ENCODE measurements around the gene LNPEP.

DNA sequence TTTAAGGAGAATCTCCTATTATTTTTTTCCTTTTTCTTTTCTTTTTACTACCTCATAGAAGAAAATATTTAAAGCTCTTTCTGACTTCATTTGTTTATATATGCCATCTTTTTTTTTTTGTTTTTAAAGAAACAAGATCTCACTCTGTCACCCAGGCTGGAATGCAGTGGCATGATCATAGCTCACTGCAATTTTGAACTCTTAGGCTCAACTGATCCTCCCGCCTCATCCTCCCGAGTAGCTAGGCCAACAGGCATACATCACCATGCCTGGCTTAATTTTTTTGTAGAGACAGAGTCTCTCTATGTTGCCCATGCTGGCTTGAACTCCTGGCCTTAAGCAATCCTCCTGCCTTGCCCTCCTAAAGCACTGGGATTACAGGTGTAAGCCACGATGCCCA is 59.5 kb downstream of the LNPEP start:
- TF ChIP-seq EZH2phosphoT487 (IDR thresholded peaks at IDR 0.05) (no peak), EZH2 (IDR thresholded peaks at IDR 0.05) (no peak)
- TF ChIP-seq, protein P1, sequence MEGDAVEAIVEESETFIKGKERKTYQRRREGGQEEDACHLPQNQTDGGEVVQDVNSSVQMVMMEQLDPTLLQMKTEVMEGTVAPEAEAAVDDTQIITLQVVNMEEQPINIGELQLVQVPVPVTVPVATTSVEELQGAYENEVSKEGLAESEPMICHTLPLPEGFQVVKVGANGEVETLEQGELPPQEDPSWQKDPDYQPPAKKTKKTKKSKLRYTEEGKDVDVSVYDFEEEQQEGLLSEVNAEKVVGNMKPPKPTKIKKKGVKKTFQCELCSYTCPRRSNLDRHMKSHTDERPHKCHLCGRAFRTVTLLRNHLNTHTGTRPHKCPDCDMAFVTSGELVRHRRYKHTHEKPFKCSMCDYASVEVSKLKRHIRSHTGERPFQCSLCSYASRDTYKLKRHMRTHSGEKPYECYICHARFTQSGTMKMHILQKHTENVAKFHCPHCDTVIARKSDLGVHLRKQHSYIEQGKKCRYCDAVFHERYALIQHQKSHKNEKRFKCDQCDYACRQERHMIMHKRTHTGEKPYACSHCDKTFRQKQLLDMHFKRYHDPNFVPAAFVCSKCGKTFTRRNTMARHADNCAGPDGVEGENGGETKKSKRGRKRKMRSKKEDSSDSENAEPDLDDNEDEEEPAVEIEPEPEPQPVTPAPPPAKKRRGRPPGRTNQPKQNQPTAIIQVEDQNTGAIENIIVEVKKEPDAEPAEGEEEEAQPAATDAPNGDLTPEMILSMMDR (IDR thresholded peaks at IDR 0.05), result no peak

Measured in neural progenitor cell (in vitro differentiated cells).